Choroid plexus epithelial cell (primary cell): ENCODE data around the gene QSOX1.

Source experiments
- DNase-seq: peaks from one replicate; pipeline ENCODE4 v3.0.0-alpha.2; 2010; ENCODE audit warnings: low read depth
- H3K4me3 ChIP-seq: 2 replicates; pipeline ENCODE4 v1.5.1; 2011; ENCODE audit warnings: low read depth, mild to moderate bottlenecking, control low read depth, low read length, moderate library complexity
- TF ChIP-seq, protein P1 (sequence below): conservative IDR thresholded peaks from 2 replicates; pipeline ENCODE4 v1.5.1; 2011; ENCODE audit warnings: low read depth, mild to moderate bottlenecking, control low read depth, inconsistent platforms, low read length, moderate library complexity

Gene QSOX1

DNA sequence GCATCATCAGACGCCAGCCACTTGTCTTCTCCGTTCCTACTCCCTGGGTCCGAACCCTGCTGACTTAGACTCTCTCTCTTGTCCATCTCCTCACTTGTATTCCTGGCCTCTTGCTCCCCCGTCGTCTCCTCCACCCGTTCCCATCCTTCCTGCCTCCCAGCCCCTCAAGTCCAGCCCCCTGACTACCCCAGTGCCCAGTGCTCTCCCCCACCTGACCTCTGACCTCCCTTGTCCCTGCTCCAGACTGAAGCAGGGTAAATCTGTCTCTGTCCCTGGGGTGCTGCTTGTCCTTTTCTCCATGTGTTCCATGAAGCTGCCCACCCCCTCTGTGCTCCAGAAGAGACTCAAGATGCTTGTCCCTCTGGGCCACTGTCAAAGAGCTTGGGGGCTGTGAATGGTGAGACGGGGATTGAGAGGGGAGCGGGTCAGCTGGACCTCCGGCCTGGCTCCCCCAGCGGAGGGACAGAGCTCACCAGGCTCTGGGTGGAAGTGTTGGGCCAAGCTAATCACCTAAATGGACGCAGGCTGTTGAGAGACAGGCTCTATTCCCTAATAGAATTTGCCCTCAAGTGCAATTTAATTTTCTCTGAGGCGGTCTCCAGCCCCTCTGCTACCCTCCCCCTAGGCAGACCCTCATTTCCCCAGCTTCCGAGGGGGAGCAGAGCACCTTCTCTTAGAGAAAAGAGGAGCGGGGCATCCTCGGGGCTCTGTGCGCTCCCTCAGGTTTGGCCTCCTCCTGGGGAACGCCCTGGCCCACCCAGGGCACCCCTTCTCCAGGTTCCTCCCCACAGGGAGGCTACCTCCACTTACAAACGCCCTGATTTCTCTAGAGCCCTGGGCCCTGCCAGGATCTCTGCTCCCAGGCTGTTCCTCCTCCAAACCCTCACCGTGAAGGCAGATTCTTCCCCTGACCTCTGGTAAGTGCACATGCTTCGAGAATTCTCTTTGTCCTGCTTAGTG lies 64.4 kb downstream of the QSOX1 start:
- DNase-seq = no peak
- TF ChIP-seq, protein P1, sequence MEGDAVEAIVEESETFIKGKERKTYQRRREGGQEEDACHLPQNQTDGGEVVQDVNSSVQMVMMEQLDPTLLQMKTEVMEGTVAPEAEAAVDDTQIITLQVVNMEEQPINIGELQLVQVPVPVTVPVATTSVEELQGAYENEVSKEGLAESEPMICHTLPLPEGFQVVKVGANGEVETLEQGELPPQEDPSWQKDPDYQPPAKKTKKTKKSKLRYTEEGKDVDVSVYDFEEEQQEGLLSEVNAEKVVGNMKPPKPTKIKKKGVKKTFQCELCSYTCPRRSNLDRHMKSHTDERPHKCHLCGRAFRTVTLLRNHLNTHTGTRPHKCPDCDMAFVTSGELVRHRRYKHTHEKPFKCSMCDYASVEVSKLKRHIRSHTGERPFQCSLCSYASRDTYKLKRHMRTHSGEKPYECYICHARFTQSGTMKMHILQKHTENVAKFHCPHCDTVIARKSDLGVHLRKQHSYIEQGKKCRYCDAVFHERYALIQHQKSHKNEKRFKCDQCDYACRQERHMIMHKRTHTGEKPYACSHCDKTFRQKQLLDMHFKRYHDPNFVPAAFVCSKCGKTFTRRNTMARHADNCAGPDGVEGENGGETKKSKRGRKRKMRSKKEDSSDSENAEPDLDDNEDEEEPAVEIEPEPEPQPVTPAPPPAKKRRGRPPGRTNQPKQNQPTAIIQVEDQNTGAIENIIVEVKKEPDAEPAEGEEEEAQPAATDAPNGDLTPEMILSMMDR = no peak
- H3K4me3 ChIP-seq = no peak overlapping the region

DNA sequence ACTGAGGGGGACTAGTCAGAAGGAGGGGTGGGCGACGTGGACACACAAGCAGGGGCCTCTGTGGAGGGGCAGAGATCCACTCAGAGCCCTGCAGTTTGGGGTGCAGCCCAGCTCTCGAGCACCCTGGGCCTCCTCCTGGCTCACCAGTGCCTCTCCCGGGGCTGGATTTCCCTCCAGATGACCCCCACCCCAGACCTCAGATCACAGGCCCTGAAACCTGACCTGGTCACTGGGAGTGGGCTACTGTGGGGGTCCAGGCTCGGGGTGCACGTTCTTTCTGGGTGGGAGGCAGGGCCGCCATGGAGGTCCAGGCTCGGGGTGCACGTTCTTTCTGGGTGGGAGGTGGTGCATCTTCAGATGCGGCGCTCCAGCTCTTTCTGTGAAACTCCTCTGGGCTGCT lies 65.1 kb downstream of the QSOX1 start:
- no peak overlapping the region for H3K4me3 ChIP-seq
- DNase-seq = no peak
- TF ChIP-seq, protein P1 = no peak

DNA sequence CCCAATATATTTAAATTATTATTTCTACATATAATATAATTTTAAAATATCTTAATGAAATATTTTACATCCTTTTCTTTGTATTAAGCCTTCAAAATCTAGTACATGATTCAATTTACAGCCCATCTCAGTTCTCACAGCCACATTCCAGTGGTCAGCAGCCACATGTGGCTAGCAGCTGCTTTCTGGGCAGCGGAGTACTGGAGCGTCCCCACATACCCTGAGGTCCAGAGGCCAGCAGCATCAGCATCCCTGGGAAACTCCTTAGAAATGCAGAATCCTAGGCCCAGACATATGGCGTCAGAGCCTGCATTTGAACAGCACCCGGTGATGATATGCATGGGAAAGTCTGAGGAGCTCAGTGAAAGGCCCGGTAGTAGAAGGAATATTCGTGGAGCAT lies 66.8 kb downstream of the QSOX1 start:
- H3K4me3 ChIP-seq = no peak overlapping the region
- TF ChIP-seq, protein P1 = no peak
- DNase-seq = peak; percentile 75

DNA sequence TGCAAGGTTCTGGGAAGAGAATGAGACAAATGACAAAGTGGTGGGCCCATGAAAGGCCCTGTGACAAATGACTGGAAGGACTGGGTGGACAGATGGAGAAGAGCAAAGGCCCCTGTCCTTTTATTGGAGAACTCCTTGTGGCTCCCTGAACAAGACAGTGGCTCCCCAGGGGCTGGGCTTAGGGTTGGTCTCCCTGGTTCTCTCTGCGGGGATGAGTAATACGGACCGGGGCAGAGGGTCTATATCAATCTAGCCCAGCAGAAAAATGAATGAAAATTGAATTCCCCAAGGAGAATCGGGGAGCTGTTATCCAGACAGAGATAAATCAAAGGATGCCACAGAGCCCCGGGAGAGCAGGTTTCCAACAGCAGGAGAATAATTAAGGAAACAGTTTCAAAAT lies 70.2 kb downstream of the QSOX1 start:
- DNase-seq = no peak
- TF ChIP-seq, protein P1 = no peak
- no peak overlapping the region for H3K4me3 ChIP-seq

DNA sequence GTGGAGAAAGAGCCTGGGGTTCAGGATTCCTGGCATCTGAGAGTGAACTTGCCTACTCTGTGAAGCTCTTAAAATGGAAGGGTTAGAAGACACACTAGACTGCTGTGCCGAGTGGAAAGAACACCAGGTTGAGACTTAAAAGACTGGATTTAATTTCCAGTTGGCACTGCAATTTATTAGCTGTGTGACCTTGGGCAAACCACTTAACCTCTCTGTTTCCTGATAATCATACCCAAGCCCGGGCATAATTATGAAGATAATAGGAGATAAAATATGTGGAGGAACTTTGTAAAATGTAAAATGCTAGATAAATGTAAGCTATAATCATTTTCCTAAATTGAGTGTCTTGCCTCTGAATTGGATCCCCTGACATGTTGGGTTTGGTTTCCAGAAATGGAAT lies 70.7 kb downstream of the QSOX1 start:
- no peak for DNase-seq
- TF ChIP-seq, protein P1 = no peak
- H3K4me3 ChIP-seq = no peak overlapping the region

DNA sequence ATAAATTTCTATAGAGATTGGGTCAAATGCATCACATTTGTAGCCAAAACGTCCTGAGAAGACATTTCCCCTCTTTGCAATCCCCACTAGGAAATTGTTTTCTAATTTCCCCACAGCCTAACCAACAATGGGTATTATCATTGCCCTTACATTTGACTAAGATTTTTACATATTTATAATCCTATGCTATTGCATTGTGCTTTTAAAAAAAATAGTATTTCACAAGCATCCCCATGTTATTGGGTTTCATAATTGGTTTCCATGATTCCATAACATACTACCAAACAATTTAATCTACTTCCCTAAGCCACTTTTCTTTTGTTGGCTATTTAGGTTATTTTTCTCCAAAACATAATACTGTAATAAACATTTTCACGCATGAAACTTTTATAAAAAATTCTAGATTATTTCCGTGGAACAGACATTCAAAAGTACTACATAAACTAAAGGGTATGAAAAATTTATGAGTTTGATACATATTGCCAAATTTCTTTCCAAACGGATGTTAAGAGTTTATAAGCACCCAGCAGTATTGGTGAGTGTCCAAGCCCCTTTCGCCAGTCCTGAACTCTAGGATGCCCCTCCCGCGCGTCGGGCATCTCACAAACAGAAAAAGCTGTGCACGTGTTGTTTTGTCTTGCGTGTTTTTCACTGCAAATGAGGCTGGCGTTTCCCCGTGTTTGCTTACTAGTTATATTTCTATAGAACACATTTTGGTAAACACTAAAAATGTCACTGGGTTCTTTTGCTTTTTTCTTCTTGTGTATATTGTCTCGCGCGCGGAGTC lies 73.4 kb downstream of the QSOX1 start:
- TF ChIP-seq, protein P1 = no peak

More for the DNA sequence above, 73.4 kb downstream of the QSOX1 start:
- DNase-seq = no peak
- H3K4me3 ChIP-seq = no peak overlapping the region
